Endothelial cell of umbilical vein (primary cell): ENCODE results near the gene HOXA2. TPM values are rescaled to one million over a fixed set of nuclear protein-coding genes. Genes with fewer than 3 reads are reported as not detected.

Experiments
- BruUV-seq: library from RNA; stranded (reverse); fragments of 400-500 nt; replicated peaks from 2 replicates; lab custom pipeline; 2021; lab: Mats Ljungman, UMichigan
- CTCF ChIA-PET: fragments of 300-600, 350-600 bp; sonication (Branson Sonifier 250); formaldehyde crosslinking; loops from one replicate; lab custom pipeline; 2021; ENCODE audit warnings: antibody characterized with exemption, inconsistent platforms; lab: Charles Lee
- POLR2A ChIA-PET: fragments of 300-600, 350-600 bp; sonication (Branson Sonifier 250); formaldehyde crosslinking; loops from one replicate; lab custom pipeline; 2021; ENCODE audit warnings: antibody characterized with exemption, inconsistent platforms; lab: Charles Lee
- DNase-seq: peaks from one replicate; pipeline ENCODE4 v3.0.0-alpha.2; 2011; ENCODE audit warnings: low read depth, low spot score
- FAIRE-seq: peaks from 2 replicates; lab custom pipeline; 2011; peaks lifted over from hg19 to GRCh38; lab: Jason Lieb, UNC
- H2AFZ ChIP-seq: 2 replicates; pipeline ENCODE4 v1.6.0; 2012; ENCODE audit warnings: low read depth, low read length, control low read depth, inconsistent platforms
- H3K27ac ChIP-seq: 2 replicates; pipeline ENCODE4 v1.5.1; 2011; ENCODE audit warnings: low read depth, mild to moderate bottlenecking, control low read depth, low read length, moderate library complexity; ENCODE audit not compliant: insufficient read depth
- H3K27me3 ChIP-seq, 2 experiments: 2 replicates each; pipeline versions ENCODE4 v1.6.0 to v1.6.1; 2011; ENCODE audit warnings: low read length in 2 of 2, mixed read lengths in 1 of 2; ENCODE audit not compliant: control insufficient read depth in 2 of 2, insufficient read depth in 2 of 2
- H3K36me3 ChIP-seq, 2 experiments: 2 replicates in 1 of 2; 3 replicates in 1 of 2; pipeline ENCODE4 v1.5.1; 2011; ENCODE audit warnings: low read length in 2 of 2, mild to moderate bottlenecking in 1 of 2, moderate library complexity in 1 of 2; ENCODE audit not compliant: control insufficient read depth in 2 of 2, insufficient read depth in 2 of 2; ENCODE audit errors: extremely low read depth in 1 of 2
- H3K4me1 ChIP-seq: 3 replicates; pipeline ENCODE4 v1.5.1; 2011; ENCODE audit warnings: mild to moderate bottlenecking, low read length; ENCODE audit not compliant: control insufficient read depth, insufficient read depth; ENCODE audit errors: extremely low read depth
- H3K4me2 ChIP-seq: 2 replicates; pipeline ENCODE4 v1.6.1; 2011; ENCODE audit warnings: low read length, control low read depth, mixed read lengths; ENCODE audit not compliant: insufficient read depth
- H3K4me3 ChIP-seq, 3 experiments: fragments of 200-600 bp in 1 of 3; sonication (generic), shearing (Covaris generic) in 1 of 3; replicated peaks in 1 of 3; 2 replicates each; pipeline ENCODE4 v1.5.1; 2011 to 2016; ENCODE audit warnings: control low read depth in 3 of 3, low read length in 3 of 3, mild to moderate bottlenecking in 2 of 3, inconsistent platforms in 1 of 3, low read depth in 1 of 3, moderate library complexity in 1 of 3; ENCODE audit not compliant: insufficient read depth in 1 of 3
- H3K79me2 ChIP-seq: 2 replicates; pipeline ENCODE4 v1.6.0; 2012; ENCODE audit warnings: low read length, inconsistent platforms; ENCODE audit not compliant: control insufficient read depth, insufficient read depth
- H3K9ac ChIP-seq: replicated peaks from 2 replicates; pipeline ENCODE3; 2011; ENCODE audit warnings: low read length, control low read depth; ENCODE audit not compliant: insufficient read depth; ENCODE audit errors: extremely low read depth
- H3K9me1 ChIP-seq: replicated peaks from 3 replicates; pipeline ENCODE4 v1.6.0; 2011; ENCODE audit warnings: mild to moderate bottlenecking, low read length; ENCODE audit not compliant: control insufficient read depth, insufficient read depth; ENCODE audit errors: extremely low read depth
- H3K9me3 ChIP-seq: replicated peaks from 2 replicates; pipeline ENCODE4 v1.5.1; 2012; ENCODE audit warnings: low read length, inconsistent platforms; ENCODE audit not compliant: control insufficient read depth, insufficient read depth
- H4K20me1 ChIP-seq: replicated peaks from 2 replicates; pipeline ENCODE3; 2011; ENCODE audit warnings: mild to moderate bottlenecking, low read length; ENCODE audit not compliant: control insufficient read depth, insufficient read depth; ENCODE audit errors: extremely low read depth
- EZH2 ChIP-seq: IDR thresholded peaks from 2 replicates; pipeline ENCODE4 v1.6.1; 2012; ENCODE audit warnings: borderline replicate concordance, low read depth, mild to moderate bottlenecking, moderate library complexity, low read length, inconsistent platforms; ENCODE audit not compliant: severe bottlenecking
- FOS ChIP-seq: IDR thresholded peaks from 2 replicates; pipeline ENCODE4 v1.6.1; 2011; ENCODE audit warnings: mild to moderate bottlenecking, low read length, moderate library complexity, borderline replicate concordance; ENCODE audit not compliant: insufficient read depth
- GATA2 ChIP-seq: IDR thresholded peaks from 2 replicates; pipeline ENCODE4 v1.7.0; 2011; ENCODE audit warnings: low read depth, mild to moderate bottlenecking, moderate library complexity, mixed read lengths, low read length; ENCODE audit not compliant: insufficient read length, insufficient read depth
- JUN ChIP-seq: IDR thresholded peaks from 2 replicates; pipeline ENCODE4 v1.6.1; 2011; ENCODE audit warnings: borderline replicate concordance, low read depth; ENCODE audit not compliant: insufficient read length, insufficient read depth
- MAX ChIP-seq: IDR thresholded peaks from 2 replicates; pipeline ENCODE4 v1.6.1; 2011; ENCODE audit not compliant: insufficient read depth, insufficient read length
- MYC ChIP-seq: IDR thresholded peaks from one replicate; pipeline ENCODE4 v1.6.1; 2011; ENCODE audit warnings: mild to moderate bottlenecking, low read depth, low read length
- POLR2A ChIP-seq: IDR thresholded peaks from 2 replicates; pipeline ENCODE4 v1.6.1; 2012; ENCODE audit warnings: low read depth, mild to moderate bottlenecking, control low read depth, low read length
- POLR2AphosphoS5 ChIP-seq: IDR thresholded peaks from 2 replicates; pipeline ENCODE4 v1.6.1; 2012; ENCODE audit warnings: low read depth, mild to moderate bottlenecking, control low read depth, low read length, moderate library complexity; ENCODE audit not compliant: insufficient read depth
- dilution Hi-C: fragments of 300-500 bp; cut with MboI; formaldehyde crosslinking; loops from one replicate; pipeline ENCODE4 v1.15.0; 2019; ENCODE audit warnings: low sequenced_read_pairs; ENCODE audit not compliant: extremely low pct_ligation_motif_present
- intact Hi-C: fragments of 100-400 bp; cut with micrococcal nuclease; formaldehyde crosslinking; loops from one replicate; pipeline ENCODE4 v1.10.0; 2022
- polyA plus RNA-seq, 4 experiments: library from polyadenylated mRNA; depleted of rRNA in 3 of 4; stranded (reverse) in 3 of 4; unstranded in 1 of 4; fragments of >200 nt; gene quantifications; 2 replicates each; pipeline versions ENCODE4 v1.2.1 to v1.2.3, GENCODE V29; 2011 to 2012; ENCODE audit warnings: missing spikeins in 1 of 4
- total RNA-seq: library from RNA; stranded (reverse); gene quantifications from 2 replicates; pipeline ENCODE4 v1.2.3, GENCODE V29; 2021
- TF ChIP-seq, protein P1 (sequence below), 2 donors: IDR thresholded peaks; 1 replicate in 1 of 2; 2 replicates in 1 of 2; pipeline ENCODE4 v1.5.1; 2011; ENCODE audit warnings: low read length in 2 of 2, mild to moderate bottlenecking in 2 of 2, moderate library complexity in 2 of 2, control low read depth in 1 of 2, inconsistent platforms in 1 of 2, low read depth in 1 of 2; ENCODE audit not compliant: insufficient read depth in 1 of 2; ENCODE audit errors: extremely low read depth in 1 of 2

The HOXA2 gene
- total and polyA plus RNA-seq, 2 donors (not counting 3 experiments of a cell fraction or from before 2014, with no cell fraction given), result 1.6 to 2.3 TPM

GRCh38 chr7:27121684-27122076 lies 19.2 kb upstream of the HOXA2 start:
- dilution Hi-C loops (no loop called here), intact Hi-C loops (no loop called here)
- no peaks in the 10 kb centered on the region for H3K27me3 ChIP-seq
- peak overlapping the region; percentile 96 for H3K27ac ChIP-seq
- no peak overlapping the region for H2AFZ ChIP-seq
- ChIA-PET POLR2A (interaction anchor here (1.2 to 1.5 kb wide), 2 partner anchors 22 to 24 kb away, joined by 4 read pairs; no protein-coding TSS in a partner anchor), CTCF (interaction anchor here (0.8 to 9.1 kb wide), 2 partner anchors 15 to 40 kb away, joined by 3 to 70 read pairs; no protein-coding TSS in a partner anchor)
- H3K4me1 ChIP-seq, result peaks cover 94% of the 10 kb centered on the region
- peak overlapping the region; percentile 81 for H3K9ac ChIP-seq
- no TSS peak for BruUV-seq
- H3K36me3 ChIP-seq, result no peaks in the 10 kb centered on the region
- peak overlapping the region in 2 of 3 experiments; percentile 9 to 68 for H3K4me3 ChIP-seq
- no peaks in the 10 kb centered on the region for H4K20me1 ChIP-seq
- FAIRE-seq, result no peak
- DNase-seq, result no peak
- H3K79me2 ChIP-seq, result peaks cover 70% of the 10 kb centered on the region
- H3K9me1 ChIP-seq, result no peaks in the 10 kb centered on the region
- TF ChIP-seq MAX (no peak), EZH2 (no peak), GATA2 (no peak), JUN (no peak), FOS (no peak), POLR2AphosphoS5 (no peak), POLR2A (no peak), MYC (no peak)
- TF ChIP-seq, protein P1, sequence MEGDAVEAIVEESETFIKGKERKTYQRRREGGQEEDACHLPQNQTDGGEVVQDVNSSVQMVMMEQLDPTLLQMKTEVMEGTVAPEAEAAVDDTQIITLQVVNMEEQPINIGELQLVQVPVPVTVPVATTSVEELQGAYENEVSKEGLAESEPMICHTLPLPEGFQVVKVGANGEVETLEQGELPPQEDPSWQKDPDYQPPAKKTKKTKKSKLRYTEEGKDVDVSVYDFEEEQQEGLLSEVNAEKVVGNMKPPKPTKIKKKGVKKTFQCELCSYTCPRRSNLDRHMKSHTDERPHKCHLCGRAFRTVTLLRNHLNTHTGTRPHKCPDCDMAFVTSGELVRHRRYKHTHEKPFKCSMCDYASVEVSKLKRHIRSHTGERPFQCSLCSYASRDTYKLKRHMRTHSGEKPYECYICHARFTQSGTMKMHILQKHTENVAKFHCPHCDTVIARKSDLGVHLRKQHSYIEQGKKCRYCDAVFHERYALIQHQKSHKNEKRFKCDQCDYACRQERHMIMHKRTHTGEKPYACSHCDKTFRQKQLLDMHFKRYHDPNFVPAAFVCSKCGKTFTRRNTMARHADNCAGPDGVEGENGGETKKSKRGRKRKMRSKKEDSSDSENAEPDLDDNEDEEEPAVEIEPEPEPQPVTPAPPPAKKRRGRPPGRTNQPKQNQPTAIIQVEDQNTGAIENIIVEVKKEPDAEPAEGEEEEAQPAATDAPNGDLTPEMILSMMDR (IDR thresholded peaks at IDR 0.05; ENCODE audit: extremely low read depth in 1 of 2, insufficient read depth in 1 of 2, low read depth in 1 of 2, low read length in 2 of 2), result no peak
- H3K9me3 ChIP-seq, result no peaks in the 10 kb centered on the region
- peak overlapping the region; percentile 92 for H3K4me2 ChIP-seq
